ENCODE measurements around the gene SGMS1.

DNA sequence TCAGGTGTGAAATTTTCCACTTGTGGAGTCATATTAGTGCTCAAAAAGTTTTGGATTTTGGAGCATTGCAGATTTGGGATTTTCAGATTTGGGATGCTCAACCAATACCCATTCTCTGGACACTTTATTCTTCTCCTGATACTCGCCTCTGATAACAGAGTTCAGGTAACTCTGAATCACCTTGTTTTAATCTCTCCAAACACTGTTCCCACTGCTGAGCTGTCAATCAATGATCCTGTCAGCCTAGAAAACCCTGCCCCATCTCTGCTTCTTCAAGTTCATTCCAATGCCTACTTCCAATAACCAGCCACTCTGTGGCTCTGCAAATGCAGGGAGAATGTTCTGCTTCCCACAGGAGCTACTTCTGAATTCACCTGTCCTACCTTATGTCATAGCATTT, 21.8 kb downstream of the SGMS1 start:
- TF ChIP-seq, protein P1, sequence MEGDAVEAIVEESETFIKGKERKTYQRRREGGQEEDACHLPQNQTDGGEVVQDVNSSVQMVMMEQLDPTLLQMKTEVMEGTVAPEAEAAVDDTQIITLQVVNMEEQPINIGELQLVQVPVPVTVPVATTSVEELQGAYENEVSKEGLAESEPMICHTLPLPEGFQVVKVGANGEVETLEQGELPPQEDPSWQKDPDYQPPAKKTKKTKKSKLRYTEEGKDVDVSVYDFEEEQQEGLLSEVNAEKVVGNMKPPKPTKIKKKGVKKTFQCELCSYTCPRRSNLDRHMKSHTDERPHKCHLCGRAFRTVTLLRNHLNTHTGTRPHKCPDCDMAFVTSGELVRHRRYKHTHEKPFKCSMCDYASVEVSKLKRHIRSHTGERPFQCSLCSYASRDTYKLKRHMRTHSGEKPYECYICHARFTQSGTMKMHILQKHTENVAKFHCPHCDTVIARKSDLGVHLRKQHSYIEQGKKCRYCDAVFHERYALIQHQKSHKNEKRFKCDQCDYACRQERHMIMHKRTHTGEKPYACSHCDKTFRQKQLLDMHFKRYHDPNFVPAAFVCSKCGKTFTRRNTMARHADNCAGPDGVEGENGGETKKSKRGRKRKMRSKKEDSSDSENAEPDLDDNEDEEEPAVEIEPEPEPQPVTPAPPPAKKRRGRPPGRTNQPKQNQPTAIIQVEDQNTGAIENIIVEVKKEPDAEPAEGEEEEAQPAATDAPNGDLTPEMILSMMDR (IDR thresholded peaks at IDR 0.05) = no peak
- TF ChIP-seq POLR2A (IDR thresholded peaks at IDR 0.05) (no peak), EP300 (IDR thresholded peaks at IDR 0.05; ENCODE audit: low read depth) (no peak)

Measured in transverse colon (tissue), 3 donors.